Keratinocyte (primary cell): ENCODE measurements around the gene PLXDC1. TPM values are rescaled to one million over a fixed set of nuclear protein-coding genes. Genes with fewer than 3 reads are reported as not detected.

ENCODE experiments used
- DNase-seq: peaks from one replicate; pipeline ENCODE4 v3.0.0-alpha.2; 2011; ENCODE audit warnings: low read depth, missing footprints, low spot score
- FAIRE-seq: peaks from 2 replicates; lab custom pipeline; 2011; peaks lifted over from hg19 to GRCh38; lab: Jason Lieb, UNC
- H2AFZ ChIP-seq: 2 replicates; pipeline ENCODE4 v1.6.0; 2012; ENCODE audit warnings: low read length, control low read depth, inconsistent platforms; ENCODE audit not compliant: control insufficient read depth
- H3K27ac ChIP-seq: 2 replicates; pipeline ENCODE4 v1.5.1; 2011; ENCODE audit warnings: low read length; ENCODE audit not compliant: control insufficient read depth, insufficient read depth
- H3K27me3 ChIP-seq: 3 replicates; pipeline ENCODE4 v1.6.0; 2011; ENCODE audit warnings: low read length; ENCODE audit not compliant: control insufficient read depth, insufficient read depth; ENCODE audit errors: extremely low read depth
- H3K36me3 ChIP-seq, 2 experiments: 2 replicates in 1 of 2; 3 replicates in 1 of 2; pipeline ENCODE4 v1.5.1; 2011; ENCODE audit warnings: low read length in 2 of 2, mild to moderate bottlenecking in 1 of 2; ENCODE audit not compliant: control insufficient read depth in 2 of 2, insufficient read depth in 2 of 2; ENCODE audit errors: extremely low read depth in 1 of 2
- H3K4me1 ChIP-seq: 3 replicates; pipeline ENCODE4 v1.5.1; 2011; ENCODE audit warnings: low read length; ENCODE audit not compliant: control insufficient read depth, insufficient read depth; ENCODE audit errors: extremely low read depth
- H3K4me2 ChIP-seq: 3 replicates; pipeline ENCODE4 v1.6.0; 2011; ENCODE audit warnings: low read depth, low read length; ENCODE audit not compliant: control insufficient read depth, insufficient read depth; ENCODE audit errors: extremely low read depth
- H3K4me3 ChIP-seq, 3 experiments: fragments of 200-600 bp in 1 of 3; sonication (generic) in 1 of 3; 2 replicates in 2 of 3; 3 replicates in 1 of 3; pipeline ENCODE4 v1.5.1; 2011 to 2016; ENCODE audit warnings: low read length in 3 of 3, mild to moderate bottlenecking in 3 of 3, control low read depth in 2 of 3, inconsistent platforms in 1 of 3, low read depth in 1 of 3, mixed read lengths in 1 of 3, mixed run types in 1 of 3, moderate library complexity in 1 of 3; ENCODE audit not compliant: control insufficient read depth in 2 of 3, insufficient read depth in 2 of 3; ENCODE audit errors: extremely low read depth in 1 of 3
- H3K79me2 ChIP-seq: 2 replicates; pipeline ENCODE4 v1.6.0; 2012; ENCODE audit warnings: low read length; ENCODE audit not compliant: control insufficient read depth, insufficient read depth
- H3K9ac ChIP-seq: 3 replicates; pipeline ENCODE4 v1.6.0; 2011; ENCODE audit warnings: low read length; ENCODE audit not compliant: control insufficient read depth, insufficient read depth; ENCODE audit errors: extremely low read depth
- H3K9me1 ChIP-seq: 3 replicates; pipeline ENCODE4 v1.6.0; 2011; ENCODE audit warnings: low read length; ENCODE audit not compliant: control insufficient read depth, insufficient read depth; ENCODE audit errors: extremely low read depth
- H3K9me3 ChIP-seq: 2 replicates; pipeline ENCODE4 v1.5.1; 2012; ENCODE audit warnings: low read depth, low read length; ENCODE audit not compliant: control insufficient read depth
- H4K20me1 ChIP-seq: 3 replicates; pipeline ENCODE4 v1.6.0; 2011; ENCODE audit warnings: low read length; ENCODE audit not compliant: control insufficient read depth, insufficient read depth; ENCODE audit errors: extremely low read depth
- EZH2 ChIP-seq: IDR thresholded peaks from one replicate; pipeline ENCODE4 v1.6.1; 2012; ENCODE audit warnings: inconsistent platforms, mild to moderate bottlenecking, low read length, moderate library complexity
- dilution Hi-C: fragments of 300-500 bp; cut with MboI; formaldehyde crosslinking; loops from one replicate; pipeline ENCODE4 v1.7.0; 2020; ENCODE audit warnings: low sequenced_read_pairs; ENCODE audit not compliant: extremely low pct_ligation_motif_present
- polyA plus RNA-seq, 5 experiments: library from polyadenylated mRNA; depleted of rRNA in 3 of 5; stranded (reverse) in 3 of 5; stranded (forward) in 1 of 5; unstranded in 1 of 5; fragments of >200 nt; gene quantifications; 1 replicate in 1 of 5; 2 replicates in 3 of 5; 3 replicates in 1 of 5; pipeline versions ENCODE4 v1.2.1 to v1.2.3, GENCODE V29; 2011 to 2012; ENCODE audit warnings: missing spikeins in 2 of 5, low read depth in 1 of 5, low replicate concordance in 1 of 5
- TF ChIP-seq, protein P1 (sequence below), 3 experiments: IDR thresholded peaks in 1 of 3; conservative IDR thresholded peaks in 1 of 3; optimal IDR thresholded peaks in 1 of 3; 2 replicates in 2 of 3; 3 replicates in 1 of 3; pipeline versions ENCODE3 to v1.5.1; 2011; ENCODE audit warnings: low read length in 3 of 3, mild to moderate bottlenecking in 3 of 3, moderate library complexity in 2 of 3, control low read depth in 1 of 3, inconsistent platforms in 1 of 3; ENCODE audit not compliant: insufficient read depth in 2 of 3; ENCODE audit errors: extremely low read depth in 1 of 3

Gene PLXDC1
- polyA plus RNA-seq, 1 donor (not counting 4 experiments of a cell fraction or from before 2014, with no cell fraction given), result 0.35 TPM

DNA sequence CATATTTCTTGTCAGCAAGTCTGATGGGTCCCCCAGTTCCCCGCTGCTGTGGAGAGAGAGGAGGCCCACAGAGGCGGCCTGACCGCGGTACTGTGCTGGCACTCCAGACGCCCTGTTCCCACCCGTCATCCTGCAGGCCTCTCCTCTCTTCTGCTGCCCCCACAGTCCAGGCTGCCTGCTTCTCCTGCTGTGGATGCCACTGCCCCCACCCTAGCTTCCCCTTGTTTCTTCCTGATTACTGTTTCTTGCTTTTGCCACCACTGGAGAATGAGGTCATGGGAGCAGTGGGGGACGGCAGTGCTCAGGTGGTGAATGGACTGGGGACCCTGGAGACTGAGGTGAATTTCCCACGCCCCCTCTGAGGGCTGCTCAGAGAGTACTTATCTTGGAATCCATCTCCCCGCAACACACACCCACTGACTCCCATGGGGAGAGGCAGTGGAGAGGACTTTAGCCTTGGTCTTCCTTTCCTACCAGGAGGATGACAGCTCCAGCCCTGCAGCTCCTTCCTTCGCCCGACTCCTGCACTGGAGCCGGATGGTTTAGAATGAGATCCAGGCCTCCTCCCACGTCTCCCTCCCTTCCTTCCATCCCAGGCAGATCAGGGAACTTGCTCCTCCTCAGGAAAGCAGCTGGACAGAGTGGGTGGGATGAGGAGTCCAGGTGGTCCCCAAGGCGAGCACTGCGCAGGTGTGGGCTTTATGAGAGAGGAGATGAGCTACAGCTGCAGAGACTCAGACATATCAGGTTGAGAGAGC is 60.4 kb downstream of the PLXDC1 start:
- Histone ChIP-seq H2AFZ (no peak overlapping the region), H3K9me1 (no peaks in the 10 kb centered on the region), H3K9me3 (no peaks in the 10 kb centered on the region), H3K36me3 (no peaks in the 10 kb centered on the region), H3K4me1 (no peaks in the 10 kb centered on the region), H3K4me3 (no peak overlapping the region), H4K20me1 (no peaks in the 10 kb centered on the region), H3K27me3 (peaks cover 3% of the 10 kb centered on the region), H3K4me2 (no peak overlapping the region), H3K9ac (no peak overlapping the region), H3K27ac (no peak overlapping the region), H3K79me2 (no peaks in the 10 kb centered on the region)
- dilution Hi-C loops, result no loop called here
- FAIRE-seq (no peak), DNase-seq (no peak)
- TF ChIP-seq, protein P1, sequence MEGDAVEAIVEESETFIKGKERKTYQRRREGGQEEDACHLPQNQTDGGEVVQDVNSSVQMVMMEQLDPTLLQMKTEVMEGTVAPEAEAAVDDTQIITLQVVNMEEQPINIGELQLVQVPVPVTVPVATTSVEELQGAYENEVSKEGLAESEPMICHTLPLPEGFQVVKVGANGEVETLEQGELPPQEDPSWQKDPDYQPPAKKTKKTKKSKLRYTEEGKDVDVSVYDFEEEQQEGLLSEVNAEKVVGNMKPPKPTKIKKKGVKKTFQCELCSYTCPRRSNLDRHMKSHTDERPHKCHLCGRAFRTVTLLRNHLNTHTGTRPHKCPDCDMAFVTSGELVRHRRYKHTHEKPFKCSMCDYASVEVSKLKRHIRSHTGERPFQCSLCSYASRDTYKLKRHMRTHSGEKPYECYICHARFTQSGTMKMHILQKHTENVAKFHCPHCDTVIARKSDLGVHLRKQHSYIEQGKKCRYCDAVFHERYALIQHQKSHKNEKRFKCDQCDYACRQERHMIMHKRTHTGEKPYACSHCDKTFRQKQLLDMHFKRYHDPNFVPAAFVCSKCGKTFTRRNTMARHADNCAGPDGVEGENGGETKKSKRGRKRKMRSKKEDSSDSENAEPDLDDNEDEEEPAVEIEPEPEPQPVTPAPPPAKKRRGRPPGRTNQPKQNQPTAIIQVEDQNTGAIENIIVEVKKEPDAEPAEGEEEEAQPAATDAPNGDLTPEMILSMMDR (optimal IDR thresholded peaks at IDR 0.05 in 1 of 3, IDR thresholded peaks at IDR 0.05 in 1 of 3, conservative IDR thresholded peaks at IDR 0.05 in 1 of 3; ENCODE audit: extremely low read depth in 1 of 3, insufficient read depth in 2 of 3, low read length in 3 of 3), result no peak
- no peak for TF ChIP-seq EZH2

DNA sequence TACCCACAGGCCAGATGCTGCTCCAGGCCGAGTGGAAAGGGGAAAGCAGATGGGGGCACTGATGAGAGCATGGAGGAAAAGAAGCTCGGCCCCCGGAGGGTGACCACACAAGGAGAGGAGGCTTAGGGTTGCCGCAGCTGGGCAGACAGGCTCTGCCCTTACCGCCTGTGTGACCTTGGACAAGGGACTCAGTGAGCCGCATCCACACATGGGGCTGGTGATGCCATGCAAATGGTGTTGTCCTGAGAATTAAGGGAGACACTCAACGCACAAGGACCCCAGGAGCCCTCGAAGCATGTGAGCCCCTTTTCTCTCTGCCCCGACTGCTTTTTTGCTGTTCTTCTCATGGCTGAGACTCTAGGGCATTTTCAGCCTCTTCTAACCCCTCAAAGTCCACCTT is 61.0 kb downstream of the PLXDC1 start:
- dilution Hi-C loops, result no loop called here
- Histone ChIP-seq H3K36me3 (no peaks in the 10 kb centered on the region), H3K4me3 (no peak overlapping the region), H3K27ac (no peak overlapping the region), H3K9me3 (no peaks in the 10 kb centered on the region), H3K79me2 (no peaks in the 10 kb centered on the region), H3K27me3 (peaks cover 3% of the 10 kb centered on the region), H3K9me1 (no peaks in the 10 kb centered on the region), H3K9ac (no peak overlapping the region), H2AFZ (no peak overlapping the region), H4K20me1 (no peaks in the 10 kb centered on the region), H3K4me1 (no peaks in the 10 kb centered on the region), H3K4me2 (no peak overlapping the region)
- DNase-seq (no peak), FAIRE-seq (no peak)
- TF ChIP-seq EZH2, result no peak
- TF ChIP-seq, protein P1 (optimal IDR thresholded peaks at IDR 0.05 in 1 of 3, IDR thresholded peaks at IDR 0.05 in 1 of 3, conservative IDR thresholded peaks at IDR 0.05 in 1 of 3; ENCODE audit: extremely low read depth in 1 of 3, insufficient read depth in 2 of 3, low read length in 3 of 3), result no peak
